Neural cell (in vitro differentiated cells): ENCODE results near the gene TRIM62. TPM values are rescaled to one million over a fixed set of nuclear protein-coding genes. Genes with fewer than 3 reads are reported as not detected.

ENCODE experiments used
- H2AFZ ChIP-seq: fragments of 200-600, 300-800 bp; sonication (generic), shearing (Covaris generic); 2 replicates; pipeline ENCODE4 v1.6.0; 2014; ENCODE audit warnings: low read depth, mild to moderate bottlenecking, antibody characterized with exemption, low read length, moderate library complexity
- H3F3A ChIP-seq: fragments of 200-600 bp; shearing (Covaris generic); 2 replicates; pipeline ENCODE4 v1.6.1; 2016; ENCODE audit warnings: mild to moderate bottlenecking, moderate library complexity, mixed read lengths, antibody characterized with exemption, low read length; ENCODE audit not compliant: insufficient read depth, poor library complexity, severe bottlenecking
- H3K27ac ChIP-seq: fragments of 200-600, 300-800 bp; sonication (generic), shearing (Covaris generic); 2 replicates; pipeline ENCODE4 v1.5.1; 2014; ENCODE audit warnings: mild to moderate bottlenecking, low read length, moderate library complexity
- H3K27me3 ChIP-seq: fragments of 300-800, 200-600 bp; sonication (generic), shearing (Covaris generic); 2 replicates; pipeline ENCODE4 v1.6.0; 2014; ENCODE audit warnings: mild to moderate bottlenecking, low read depth, low read length, moderate library complexity; ENCODE audit not compliant: insufficient read depth
- H3K36me3 ChIP-seq: fragments of 300-800, 200-600 bp; sonication (generic), shearing (Covaris generic); 2 replicates; pipeline ENCODE4 v1.5.1; 2014; ENCODE audit warnings: mild to moderate bottlenecking, antibody characterized with exemption, low read length, moderate library complexity; ENCODE audit not compliant: insufficient read depth
- H3K4me2 ChIP-seq: fragments of 300-800, 200-600 bp; sonication (generic), shearing (Covaris generic); 2 replicates; pipeline ENCODE4 v1.6.0; 2014; ENCODE audit warnings: mild to moderate bottlenecking, low read length
- H3K4me3 ChIP-seq: fragments of 300-800, 200-600 bp; sonication (generic), shearing (Covaris generic); 2 replicates; pipeline ENCODE4 v1.5.1; 2014; ENCODE audit warnings: mild to moderate bottlenecking, low read length, moderate library complexity
- H3K79me2 ChIP-seq: fragments of 200-600 bp; shearing (Covaris generic); replicated peaks from 2 replicates; pipeline ENCODE4 v1.6.0; 2014; ENCODE audit warnings: mild to moderate bottlenecking, low read length, moderate library complexity; ENCODE audit not compliant: insufficient read depth
- H3K9ac ChIP-seq: fragments of 300-800, 200-600 bp; sonication (generic), shearing (Covaris generic); 2 replicates; pipeline ENCODE4 v1.6.1; 2016; ENCODE audit warnings: mild to moderate bottlenecking, low read length, mixed read lengths
- H3K9me2 ChIP-seq: fragments of 200-600 bp; shearing (Covaris generic); 2 replicates; pipeline ENCODE4 v1.6.1; 2016; ENCODE audit warnings: mild to moderate bottlenecking, low read length, mixed read lengths; ENCODE audit not compliant: insufficient read depth
- H3K9me3 ChIP-seq: fragments of 200-600, 300-800 bp; sonication (generic), shearing (Covaris generic); 2 replicates; pipeline ENCODE4 v1.6.1; 2016; ENCODE audit warnings: mild to moderate bottlenecking, mixed run types, low read length, moderate library complexity, mixed read lengths
- H4K20me1 ChIP-seq: fragments of 200-600 bp; shearing (Covaris generic); 2 replicates; pipeline ENCODE4 v1.6.1; 2016; ENCODE audit warnings: mild to moderate bottlenecking, mixed run types; ENCODE audit not compliant: insufficient read depth
- EP300 ChIP-seq: fragments of 450-650 bp; conservative IDR thresholded peaks from 2 replicates; pipeline ENCODE4 v1.6.1; 2014; ENCODE audit warnings: antibody characterized with exemption, mild to moderate bottlenecking, moderate library complexity; ENCODE audit not compliant: poor library complexity, severe bottlenecking
- EZH2 ChIP-seq: fragments of 200-600, 300-800 bp; shearing (Covaris generic), sonication (generic); IDR thresholded peaks from 2 replicates; pipeline ENCODE4 v1.6.1; 2014; ENCODE audit warnings: antibody characterized with exemption, low read length, borderline replicate concordance, mild to moderate bottlenecking; ENCODE audit not compliant: insufficient read depth, poor library complexity, severe bottlenecking
- MXI1 ChIP-seq: fragments of 450-650 bp; conservative IDR thresholded peaks from 2 replicates; pipeline ENCODE4 v1.6.1; 2014; ENCODE audit warnings: antibody characterized with exemption, mild to moderate bottlenecking; ENCODE audit not compliant: poor library complexity, severe bottlenecking
- POLR2AphosphoS5 ChIP-seq: IDR thresholded peaks from 2 replicates; pipeline ENCODE4 v1.6.1; 2012
- RAD21 ChIP-seq: fragments of 450-650 bp; conservative IDR thresholded peaks from 2 replicates; pipeline ENCODE4 v1.6.1; 2014; ENCODE audit warnings: antibody characterized with exemption, mild to moderate bottlenecking, moderate library complexity
- SMC3 ChIP-seq: fragments of 450-650 bp; conservative IDR thresholded peaks from 2 replicates; pipeline ENCODE4 v1.6.1; 2014; ENCODE audit warnings: antibody characterized with exemption, mild to moderate bottlenecking, moderate library complexity; ENCODE audit not compliant: poor library complexity
- TAF1 ChIP-seq: IDR thresholded peaks from 2 replicates; pipeline ENCODE4 v1.6.1; 2012; ENCODE audit warnings: low read depth
- polyA plus RNA-seq: library from polyadenylated mRNA; depleted of rRNA; stranded (reverse); fragments of >200 nt; gene quantifications from 2 replicates; pipeline ENCODE4 v1.2.3, GENCODE V29; 2014
- TF ChIP-seq, protein P1 (sequence below): IDR thresholded peaks from 2 replicates; pipeline ENCODE4 v1.6.1; 2012; ENCODE audit warnings: borderline replicate concordance
- TF ChIP-seq, protein P2 (sequence below): fragments of 450-650 bp; IDR thresholded peaks from 2 replicates; pipeline ENCODE4 v1.5.1; 2014; ENCODE audit warnings: antibody characterized with exemption, mild to moderate bottlenecking, moderate library complexity; ENCODE audit not compliant: poor library complexity, severe bottlenecking

Gene TRIM62
- polyA plus RNA-seq, 1 donor from 2014 or later = 4.3 TPM

DNA sequence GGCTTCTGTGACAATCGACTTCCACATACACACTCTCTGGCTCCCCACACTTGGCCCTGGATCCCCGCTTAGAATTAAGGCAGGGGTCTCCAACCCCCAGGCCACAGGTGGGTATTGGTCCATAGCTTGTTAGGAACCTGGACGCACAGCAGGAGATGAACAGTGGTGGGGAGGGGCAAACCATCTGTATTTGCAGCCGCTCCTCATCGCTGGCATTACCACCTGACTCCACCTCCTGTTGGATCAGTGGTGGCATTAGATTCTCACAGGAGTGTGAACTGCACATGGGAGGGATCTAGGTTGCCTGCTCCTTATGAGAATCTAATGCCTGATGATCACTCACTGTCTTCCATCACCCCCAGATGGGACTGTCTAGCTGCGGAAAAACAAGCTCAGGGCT is 16.0 kb downstream of the TRIM62 start:
- no peak overlapping the region for H3K4me2 ChIP-seq
- no peaks in the 10 kb centered on the region for H4K20me1 ChIP-seq
- H3K9me2 ChIP-seq = no peaks in the 10 kb centered on the region
- no peaks in the 10 kb centered on the region for H3K27me3 ChIP-seq
- no peaks in the 10 kb centered on the region for H3K9me3 ChIP-seq
- no peak overlapping the region for H3K9ac ChIP-seq
- no peaks in the 10 kb centered on the region for H3F3A ChIP-seq
- TF ChIP-seq SMC3 (no peak), RAD21 (no peak), TAF1 (no peak), MXI1 (no peak), POLR2AphosphoS5 (no peak), EP300 (no peak), EZH2 (no peak)
- TF ChIP-seq, protein P1, sequence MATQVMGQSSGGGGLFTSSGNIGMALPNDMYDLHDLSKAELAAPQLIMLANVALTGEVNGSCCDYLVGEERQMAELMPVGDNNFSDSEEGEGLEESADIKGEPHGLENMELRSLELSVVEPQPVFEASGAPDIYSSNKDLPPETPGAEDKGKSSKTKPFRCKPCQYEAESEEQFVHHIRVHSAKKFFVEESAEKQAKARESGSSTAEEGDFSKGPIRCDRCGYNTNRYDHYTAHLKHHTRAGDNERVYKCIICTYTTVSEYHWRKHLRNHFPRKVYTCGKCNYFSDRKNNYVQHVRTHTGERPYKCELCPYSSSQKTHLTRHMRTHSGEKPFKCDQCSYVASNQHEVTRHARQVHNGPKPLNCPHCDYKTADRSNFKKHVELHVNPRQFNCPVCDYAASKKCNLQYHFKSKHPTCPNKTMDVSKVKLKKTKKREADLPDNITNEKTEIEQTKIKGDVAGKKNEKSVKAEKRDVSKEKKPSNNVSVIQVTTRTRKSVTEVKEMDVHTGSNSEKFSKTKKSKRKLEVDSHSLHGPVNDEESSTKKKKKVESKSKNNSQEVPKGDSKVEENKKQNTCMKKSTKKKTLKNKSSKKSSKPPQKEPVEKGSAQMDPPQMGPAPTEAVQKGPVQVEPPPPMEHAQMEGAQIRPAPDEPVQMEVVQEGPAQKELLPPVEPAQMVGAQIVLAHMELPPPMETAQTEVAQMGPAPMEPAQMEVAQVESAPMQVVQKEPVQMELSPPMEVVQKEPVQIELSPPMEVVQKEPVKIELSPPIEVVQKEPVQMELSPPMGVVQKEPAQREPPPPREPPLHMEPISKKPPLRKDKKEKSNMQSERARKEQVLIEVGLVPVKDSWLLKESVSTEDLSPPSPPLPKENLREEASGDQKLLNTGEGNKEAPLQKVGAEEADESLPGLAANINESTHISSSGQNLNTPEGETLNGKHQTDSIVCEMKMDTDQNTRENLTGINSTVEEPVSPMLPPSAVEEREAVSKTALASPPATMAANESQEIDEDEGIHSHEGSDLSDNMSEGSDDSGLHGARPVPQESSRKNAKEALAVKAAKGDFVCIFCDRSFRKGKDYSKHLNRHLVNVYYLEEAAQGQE = no peak
- TF ChIP-seq, protein P2, sequence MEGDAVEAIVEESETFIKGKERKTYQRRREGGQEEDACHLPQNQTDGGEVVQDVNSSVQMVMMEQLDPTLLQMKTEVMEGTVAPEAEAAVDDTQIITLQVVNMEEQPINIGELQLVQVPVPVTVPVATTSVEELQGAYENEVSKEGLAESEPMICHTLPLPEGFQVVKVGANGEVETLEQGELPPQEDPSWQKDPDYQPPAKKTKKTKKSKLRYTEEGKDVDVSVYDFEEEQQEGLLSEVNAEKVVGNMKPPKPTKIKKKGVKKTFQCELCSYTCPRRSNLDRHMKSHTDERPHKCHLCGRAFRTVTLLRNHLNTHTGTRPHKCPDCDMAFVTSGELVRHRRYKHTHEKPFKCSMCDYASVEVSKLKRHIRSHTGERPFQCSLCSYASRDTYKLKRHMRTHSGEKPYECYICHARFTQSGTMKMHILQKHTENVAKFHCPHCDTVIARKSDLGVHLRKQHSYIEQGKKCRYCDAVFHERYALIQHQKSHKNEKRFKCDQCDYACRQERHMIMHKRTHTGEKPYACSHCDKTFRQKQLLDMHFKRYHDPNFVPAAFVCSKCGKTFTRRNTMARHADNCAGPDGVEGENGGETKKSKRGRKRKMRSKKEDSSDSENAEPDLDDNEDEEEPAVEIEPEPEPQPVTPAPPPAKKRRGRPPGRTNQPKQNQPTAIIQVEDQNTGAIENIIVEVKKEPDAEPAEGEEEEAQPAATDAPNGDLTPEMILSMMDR = no peak
- H3K79me2 ChIP-seq = no peaks in the 10 kb centered on the region
- no peak overlapping the region for H3K27ac ChIP-seq
- H3K4me3 ChIP-seq = no peak overlapping the region
- no peak overlapping the region for H2AFZ ChIP-seq
- no peaks in the 10 kb centered on the region for H3K36me3 ChIP-seq

DNA sequence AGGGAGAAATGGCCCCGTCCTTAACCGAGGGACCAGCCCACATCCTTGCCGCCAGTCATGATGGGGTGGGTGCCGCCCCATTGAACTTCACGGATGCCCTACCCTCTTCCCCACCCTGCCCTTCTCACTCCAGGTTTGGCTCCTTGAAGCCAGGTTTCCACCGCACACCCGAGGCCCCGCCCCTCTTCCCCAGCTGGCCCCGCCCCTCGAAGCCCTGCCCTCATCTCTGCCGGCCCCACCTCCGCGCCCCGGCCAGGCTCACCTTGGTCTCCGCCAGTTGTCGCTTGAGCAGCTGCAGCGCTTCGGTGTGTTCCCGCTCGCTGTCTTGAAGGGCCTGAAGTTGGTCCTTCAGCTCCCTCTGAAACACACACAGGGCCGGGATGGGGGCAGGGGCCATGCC is 16.6 kb downstream of the TRIM62 start:
- Histone ChIP-seq H3K9me3 (no peaks in the 10 kb centered on the region), H2AFZ (no peak overlapping the region), H3K4me2 (no peak overlapping the region), H4K20me1 (no peaks in the 10 kb centered on the region), H3K4me3 (no peak overlapping the region), H3K79me2 (no peaks in the 10 kb centered on the region), H3K9me2 (no peaks in the 10 kb centered on the region), H3K27me3 (no peaks in the 10 kb centered on the region), H3F3A (no peaks in the 10 kb centered on the region), H3K9ac (no peak overlapping the region), H3K27ac (no peak overlapping the region), H3K36me3 (no peaks in the 10 kb centered on the region)
- no peak for TF ChIP-seq MXI1
- no peak for TF ChIP-seq EP300
- no peak for TF ChIP-seq POLR2AphosphoS5
- TF ChIP-seq EZH2 = no peak
- TF ChIP-seq, protein P2 = no peak
- no peak for TF ChIP-seq SMC3
